Esophagus squamous epithelium (tissue), 4 donors: Measurements from ENCODE around the gene MALSU1.

Experiments used
- POLR2A ChIP-seq, 4 donors: fragments of 450-650 bp; IDR thresholded peaks; one replicate each; pipeline ENCODE4 v1.6.1; 2017; ENCODE audit warnings: antibody characterized with exemption in 4 of 4, mild to moderate bottlenecking in 4 of 4, moderate library complexity in 3 of 4
- TF ChIP-seq, protein P1 (sequence below), 6 experiments: fragments of 450-650 bp in 4 of 6; fragments of 200-600 bp in 2 of 6; sonication (generic) in 2 of 6; IDR thresholded peaks; one replicate each; pipeline ENCODE4 v1.5.1; 2016 to 2019; ENCODE audit warnings: antibody characterized with exemption in 6 of 6, mild to moderate bottlenecking in 4 of 6, moderate library complexity in 4 of 6

- TF ChIP-seq, protein P1, sequence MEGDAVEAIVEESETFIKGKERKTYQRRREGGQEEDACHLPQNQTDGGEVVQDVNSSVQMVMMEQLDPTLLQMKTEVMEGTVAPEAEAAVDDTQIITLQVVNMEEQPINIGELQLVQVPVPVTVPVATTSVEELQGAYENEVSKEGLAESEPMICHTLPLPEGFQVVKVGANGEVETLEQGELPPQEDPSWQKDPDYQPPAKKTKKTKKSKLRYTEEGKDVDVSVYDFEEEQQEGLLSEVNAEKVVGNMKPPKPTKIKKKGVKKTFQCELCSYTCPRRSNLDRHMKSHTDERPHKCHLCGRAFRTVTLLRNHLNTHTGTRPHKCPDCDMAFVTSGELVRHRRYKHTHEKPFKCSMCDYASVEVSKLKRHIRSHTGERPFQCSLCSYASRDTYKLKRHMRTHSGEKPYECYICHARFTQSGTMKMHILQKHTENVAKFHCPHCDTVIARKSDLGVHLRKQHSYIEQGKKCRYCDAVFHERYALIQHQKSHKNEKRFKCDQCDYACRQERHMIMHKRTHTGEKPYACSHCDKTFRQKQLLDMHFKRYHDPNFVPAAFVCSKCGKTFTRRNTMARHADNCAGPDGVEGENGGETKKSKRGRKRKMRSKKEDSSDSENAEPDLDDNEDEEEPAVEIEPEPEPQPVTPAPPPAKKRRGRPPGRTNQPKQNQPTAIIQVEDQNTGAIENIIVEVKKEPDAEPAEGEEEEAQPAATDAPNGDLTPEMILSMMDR (IDR thresholded peaks at IDR 0.05), result no peak
- no peak for TF ChIP-seq POLR2A (IDR thresholded peaks at IDR 0.05)
These were observed 31.8 kb upstream of the MALSU1 start for GRCh38 chr7:23267357-23267756.
